Stimulated activated CD8-positive, alpha-beta memory T cell treated with anti-CD3 and anti-CD28 coated beads, Interleukin-4, amount 100 ng/mL, for 4 hours (primary cell): ENCODE data around the gene KAT6B.
"Not testable (repeated sequence)": the region's sequence is repeated elsewhere in the genome, so short reads cannot be mapped to it uniquely, and the experiment has no call there.

ENCODE experiments used
- DNase-seq, 2 donors: peaks; one replicate each; pipeline ENCODE4 v3.0.0-alpha.2; 2020; ENCODE audit warnings: low read depth in 2 of 2, low spot score in 1 of 2

KAT6B gene

GRCh38 chr10:75032119-75032518, 205.7 kb downstream of the KAT6B start:
- no peak for DNase-seq

- no peak for DNase-seq
These were observed 206.4 kb downstream of the KAT6B start for GRCh38 chr10:75032813-75033212.

- no peak for DNase-seq
These were observed 207.2 kb downstream of the KAT6B start for GRCh38 chr10:75033399-75034130.

GRCh38 chr10:75034131-75034512, 207.7 kb downstream of the KAT6B start:
- DNase-seq, result no peak

GRCh38 chr10:75034714-75035258, 208.4 kb downstream of the KAT6B start:
- DNase-seq, result no peak

GRCh38 chr10:75035975-75036708, 209.7 kb downstream of the KAT6B start:
- no peak for DNase-seq

GRCh38 chr10:75037171-75038153, 211.1 kb downstream of the KAT6B start:
- DNase-seq, result no peak

- no peak for DNase-seq
These were observed 211.9 kb downstream of the KAT6B start for GRCh38 chr10:75038335-75038734.

GRCh38 chr10:75040576-75040975, 214.2 kb downstream of the KAT6B start:
- DNase-seq, result no peak

GRCh38 chr10:75042292-75042974, 216.0 kb downstream of the KAT6B start:
- no peak for DNase-seq

- peak in 1 of 2 donors; percentile 13 for DNase-seq
These were observed 217.1 kb downstream of the KAT6B start for GRCh38 chr10:75043256-75044131.

- DNase-seq, result no peak
These were observed 222.3 kb downstream of the KAT6B start for GRCh38 chr10:75048669-75049098.

GRCh38 chr10:75049316-75050148, 223.1 kb downstream of the KAT6B start:
- no peak for DNase-seq

GRCh38 chr10:75050149-75050919, 223.9 kb downstream of the KAT6B start:
- DNase-seq, result no peak

GRCh38 chr10:75051308-75051707, 224.9 kb downstream of the KAT6B start:
- no peak for DNase-seq

GRCh38 chr10:75055896-75056406, 229.6 kb downstream of the KAT6B start:
- DNase-seq, result not testable (repeated sequence)

- no peak for DNase-seq
These were observed 231.3 kb downstream of the KAT6B start for GRCh38 chr10:75057680-75058079.

- DNase-seq, result no peak
These were observed 231.8 kb downstream of the KAT6B start for GRCh38 chr10:75058161-75058560.
